GM12801 (cell line): ENCODE data around the gene DNER.

ENCODE experiments used
- CTCF ChIP-seq: IDR thresholded peaks from one replicate; pipeline ENCODE4 v1.5.1; 2011; ENCODE audit warnings: control low read depth; ENCODE audit not compliant: insufficient read length; ENCODE audit errors: extremely low read depth

DNER gene

GRCh38 chr2:229586746-229587705, 127.3 kb downstream of the DNER start:
- no peak for TF ChIP-seq CTCF

DNA sequence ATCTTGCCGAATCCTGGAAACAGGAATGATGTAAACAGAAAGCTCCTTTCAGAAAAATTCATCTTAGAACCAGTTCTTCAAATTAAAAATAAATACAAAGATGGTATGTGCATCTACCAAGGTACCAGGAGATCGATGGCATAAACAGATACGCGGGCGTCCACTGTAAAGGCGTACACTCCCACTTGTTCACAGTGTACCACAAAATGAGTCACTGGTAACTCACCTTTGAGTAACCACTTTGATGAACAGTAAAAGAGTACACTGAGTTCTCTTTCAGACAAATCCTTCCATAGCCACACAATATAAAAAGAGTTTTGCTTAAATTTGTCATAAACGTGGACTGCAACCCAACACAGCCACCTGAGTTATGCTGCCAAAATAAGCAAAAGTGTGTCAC, 128.3 kb downstream of the DNER start:
- no peak for TF ChIP-seq CTCF

GRCh38 chr2:229582151-229582550, 132.2 kb downstream of the DNER start:
- TF ChIP-seq CTCF, result no peak

GRCh38 chr2:229578052-229578846, 136.1 kb downstream of the DNER start:
- no peak for TF ChIP-seq CTCF

DNA sequence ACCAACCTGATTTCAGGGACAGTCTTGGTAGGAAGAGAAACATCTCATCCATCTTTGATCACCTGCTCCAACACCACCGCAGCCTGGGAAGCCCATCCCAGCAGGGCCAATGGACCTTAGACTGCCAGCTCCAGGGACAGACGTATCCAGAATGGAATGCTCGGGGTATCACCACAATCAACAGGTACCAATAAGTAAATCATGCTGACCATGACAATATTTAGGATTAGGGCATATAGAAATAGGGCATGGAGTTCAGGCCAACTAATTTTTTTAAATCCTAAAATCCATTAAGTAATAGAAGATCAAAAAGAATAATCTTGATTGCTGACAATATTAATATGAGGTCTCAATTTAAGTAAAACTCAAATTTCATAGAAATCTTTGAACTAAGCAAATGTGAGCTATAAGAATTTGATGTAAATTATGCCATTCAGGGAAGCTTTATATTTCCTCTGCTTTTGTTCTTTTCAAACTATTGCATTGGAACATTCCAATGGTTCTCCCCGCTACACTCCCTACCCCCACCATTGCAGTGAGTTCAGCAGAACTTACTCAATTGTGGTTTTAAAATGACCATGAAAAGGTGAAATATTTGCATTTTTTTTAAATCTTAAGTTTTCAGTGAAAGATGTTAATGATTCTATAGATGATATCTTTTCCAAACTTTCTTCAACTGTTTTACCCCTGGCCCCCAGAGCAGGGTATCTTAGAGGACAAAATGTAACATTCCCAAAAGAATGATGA, 138.6 kb downstream of the DNER start:
- no peak for TF ChIP-seq CTCF

DNA sequence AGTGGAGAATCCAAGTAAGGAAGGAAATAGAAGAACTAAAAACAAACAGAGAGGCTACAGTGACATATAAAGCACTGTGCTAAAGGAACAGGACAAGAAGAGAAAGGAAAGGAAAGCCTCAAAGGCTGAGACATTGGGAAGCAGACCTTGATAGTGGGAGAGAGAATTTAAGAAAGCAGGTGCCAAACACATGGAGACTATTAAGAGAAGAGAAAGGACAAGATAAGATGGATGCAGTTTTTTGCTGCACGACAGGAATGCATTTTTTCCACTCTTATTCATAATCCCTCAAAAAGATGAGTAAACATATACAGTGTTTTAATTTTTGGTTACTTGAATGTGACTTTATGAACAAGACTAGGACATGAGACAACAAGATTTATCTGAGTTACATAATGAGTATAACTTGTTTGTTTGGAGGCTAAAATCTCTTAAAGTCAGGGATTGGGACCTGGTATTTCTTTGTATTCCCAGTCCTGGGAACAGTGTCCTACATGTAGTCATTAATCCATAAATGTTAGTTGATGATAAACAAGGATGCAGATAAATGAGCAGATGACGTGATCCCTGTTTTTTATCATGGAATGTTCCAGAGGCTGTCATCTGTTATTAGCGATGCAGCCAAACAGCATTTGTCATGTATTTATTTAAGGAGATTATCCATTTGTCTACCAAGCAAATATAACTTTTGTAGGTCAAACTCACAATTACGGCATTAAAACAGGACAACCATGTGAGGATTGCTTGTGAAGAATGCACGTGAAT, 141.7 kb downstream of the DNER start:
- TF ChIP-seq CTCF, result no peak

GRCh38 chr2:229571243-229571642, 143.1 kb downstream of the DNER start:
- TF ChIP-seq CTCF, result no peak
